ENCODE results near the gene MTCH2. TPM values are rescaled to one million over a fixed set of nuclear protein-coding genes. Genes with fewer than 3 reads are reported as not detected.

The MTCH2 gene
- total RNA-seq, 1 experiment from 2014 or later: 160 TPM

GRCh38 chr11:47589584-47589976, 52.8 kb downstream of the MTCH2 start (continued):
- TF ChIP-seq MYBL2 (CRISPR knock-in tag; IDR thresholded peaks at IDR 0.05): no peak
- TF ChIP-seq, protein P1, sequence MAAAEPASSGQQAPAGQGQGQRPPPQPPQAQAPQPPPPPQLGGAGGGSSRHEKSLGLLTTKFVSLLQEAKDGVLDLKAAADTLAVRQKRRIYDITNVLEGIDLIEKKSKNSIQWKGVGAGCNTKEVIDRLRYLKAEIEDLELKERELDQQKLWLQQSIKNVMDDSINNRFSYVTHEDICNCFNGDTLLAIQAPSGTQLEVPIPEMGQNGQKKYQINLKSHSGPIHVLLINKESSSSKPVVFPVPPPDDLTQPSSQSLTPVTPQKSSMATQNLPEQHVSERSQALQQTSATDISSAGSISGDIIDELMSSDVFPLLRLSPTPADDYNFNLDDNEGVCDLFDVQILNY (CRISPR knock-in tag; IDR thresholded peaks at IDR 0.05): no peak
- TF ChIP-seq KAT7 (CRISPR knock-in tag; IDR thresholded peaks at IDR 0.05; ENCODE audit: borderline replicate concordance): no peak
- no peak for TF ChIP-seq ZNF423 (CRISPR knock-in tag; IDR thresholded peaks at IDR 0.05)
- no peak for TF ChIP-seq NFYB (CRISPR knock-in tag; conservative IDR thresholded peaks at IDR 0.05; ENCODE audit: low read depth)
- TF ChIP-seq GRHL2 (CRISPR knock-in tag; IDR thresholded peaks at IDR 0.05; ENCODE audit: insufficient replicate concordance, severe bottlenecking): no peak
- TF ChIP-seq NR3C1 (CRISPR knock-in tag; conservative IDR thresholded peaks at IDR 0.05; ENCODE audit: low read depth): no peak

DNA sequence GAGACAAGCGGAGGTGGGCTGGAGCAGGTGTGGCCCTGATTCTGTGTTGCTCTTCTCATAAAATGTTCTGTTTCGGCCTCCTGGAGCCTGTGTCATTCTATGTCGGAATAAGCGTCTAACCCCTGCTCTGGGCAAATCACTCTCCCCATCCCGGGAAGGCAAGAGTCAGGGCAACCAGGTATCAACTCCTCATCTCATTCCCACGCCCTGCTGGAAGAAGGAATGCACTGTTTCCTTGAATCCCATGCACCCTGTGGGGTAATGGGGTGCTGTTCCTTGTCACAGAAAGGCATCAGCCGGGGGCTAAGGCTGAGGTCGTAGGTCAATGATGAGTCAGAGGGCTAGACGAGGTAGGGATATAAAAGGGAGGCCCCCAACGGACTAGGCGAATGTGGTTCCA, 53.2 kb downstream of the MTCH2 start:
- DNase-seq (ENCODE audit: low spot score): no peak
- CTCF ChIA-PET: no interaction called here
- no peak for ATAC-seq
- Mint-ChIP-seq H3K9me3 (no peaks in the 10 kb centered on the region), H3K27ac (no peak overlapping the region), H3K27me3 (ENCODE audit: low read depth) (peaks cover 47% of the 10 kb centered on the region), H3K36me3 (peaks cover 11% of the 10 kb centered on the region), H3K4me3 (no peak overlapping the region), H3K4me1 (peaks cover 20% of the 10 kb centered on the region)
- POLR2A ChIA-PET: no interaction called here
- no peak for TF ChIP-seq ATF3 (CRISPR knock-in tag; conservative IDR thresholded peaks at IDR 0.05)
- no peak for TF ChIP-seq FOXP1 (CRISPR knock-in tag; IDR thresholded peaks at IDR 0.05; ENCODE audit: borderline replicate concordance)
- no peak for TF ChIP-seq PRRX2 (CRISPR knock-in tag; IDR thresholded peaks at IDR 0.05)
- TF ChIP-seq USF1 (CRISPR knock-in tag; IDR thresholded peaks at IDR 0.05): no peak
- TF ChIP-seq ZMAT4 (CRISPR knock-in tag; IDR thresholded peaks at IDR 0.05): no peak
- TF ChIP-seq MAX (CRISPR knock-in tag; IDR thresholded peaks at IDR 0.05): no peak

GRCh38 chr11:47587723-47588326, 54.5 kb downstream of the MTCH2 start:
- no peak for TF ChIP-seq SMAD4 (CRISPR knock-in tag; IDR thresholded peaks at IDR 0.05)
- no peak for TF ChIP-seq MYBL2 (CRISPR knock-in tag; IDR thresholded peaks at IDR 0.05)
- TF ChIP-seq, protein P2, sequence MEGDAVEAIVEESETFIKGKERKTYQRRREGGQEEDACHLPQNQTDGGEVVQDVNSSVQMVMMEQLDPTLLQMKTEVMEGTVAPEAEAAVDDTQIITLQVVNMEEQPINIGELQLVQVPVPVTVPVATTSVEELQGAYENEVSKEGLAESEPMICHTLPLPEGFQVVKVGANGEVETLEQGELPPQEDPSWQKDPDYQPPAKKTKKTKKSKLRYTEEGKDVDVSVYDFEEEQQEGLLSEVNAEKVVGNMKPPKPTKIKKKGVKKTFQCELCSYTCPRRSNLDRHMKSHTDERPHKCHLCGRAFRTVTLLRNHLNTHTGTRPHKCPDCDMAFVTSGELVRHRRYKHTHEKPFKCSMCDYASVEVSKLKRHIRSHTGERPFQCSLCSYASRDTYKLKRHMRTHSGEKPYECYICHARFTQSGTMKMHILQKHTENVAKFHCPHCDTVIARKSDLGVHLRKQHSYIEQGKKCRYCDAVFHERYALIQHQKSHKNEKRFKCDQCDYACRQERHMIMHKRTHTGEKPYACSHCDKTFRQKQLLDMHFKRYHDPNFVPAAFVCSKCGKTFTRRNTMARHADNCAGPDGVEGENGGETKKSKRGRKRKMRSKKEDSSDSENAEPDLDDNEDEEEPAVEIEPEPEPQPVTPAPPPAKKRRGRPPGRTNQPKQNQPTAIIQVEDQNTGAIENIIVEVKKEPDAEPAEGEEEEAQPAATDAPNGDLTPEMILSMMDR (IDR thresholded peaks at IDR 0.05): no peak
- TF ChIP-seq FOXK1 (CRISPR knock-in tag; IDR thresholded peaks at IDR 0.05): no peak
- TF ChIP-seq, protein P3, sequence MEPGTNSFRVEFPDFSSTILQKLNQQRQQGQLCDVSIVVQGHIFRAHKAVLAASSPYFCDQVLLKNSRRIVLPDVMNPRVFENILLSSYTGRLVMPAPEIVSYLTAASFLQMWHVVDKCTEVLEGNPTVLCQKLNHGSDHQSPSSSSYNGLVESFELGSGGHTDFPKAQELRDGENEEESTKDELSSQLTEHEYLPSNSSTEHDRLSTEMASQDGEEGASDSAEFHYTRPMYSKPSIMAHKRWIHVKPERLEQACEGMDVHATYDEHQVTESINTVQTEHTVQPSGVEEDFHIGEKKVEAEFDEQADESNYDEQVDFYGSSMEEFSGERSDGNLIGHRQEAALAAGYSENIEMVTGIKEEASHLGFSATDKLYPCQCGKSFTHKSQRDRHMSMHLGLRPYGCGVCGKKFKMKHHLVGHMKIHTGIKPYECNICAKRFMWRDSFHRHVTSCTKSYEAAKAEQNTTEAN (CRISPR knock-in tag; IDR thresholded peaks at IDR 0.05): no peak
- TF ChIP-seq, protein P4, sequence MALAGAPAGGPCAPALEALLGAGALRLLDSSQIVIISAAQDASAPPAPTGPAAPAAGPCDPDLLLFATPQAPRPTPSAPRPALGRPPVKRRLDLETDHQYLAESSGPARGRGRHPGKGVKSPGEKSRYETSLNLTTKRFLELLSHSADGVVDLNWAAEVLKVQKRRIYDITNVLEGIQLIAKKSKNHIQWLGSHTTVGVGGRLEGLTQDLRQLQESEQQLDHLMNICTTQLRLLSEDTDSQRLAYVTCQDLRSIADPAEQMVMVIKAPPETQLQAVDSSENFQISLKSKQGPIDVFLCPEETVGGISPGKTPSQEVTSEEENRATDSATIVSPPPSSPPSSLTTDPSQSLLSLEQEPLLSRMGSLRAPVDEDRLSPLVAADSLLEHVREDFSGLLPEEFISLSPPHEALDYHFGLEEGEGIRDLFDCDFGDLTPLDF (CRISPR knock-in tag; IDR thresholded peaks at IDR 0.05): no peak
- ChIA-PET CTCF (interaction anchor here (0.5 to 1.0 kb wide), 2 partner anchors 35 to 45 kb away, joined by 4 to 6 read pairs; no protein-coding TSS in a partner anchor), POLR2A (no interaction called here)
- Mint-ChIP-seq H3K4me1 (peaks cover 14% of the 10 kb centered on the region), H3K27ac (no peak overlapping the region), H3K27me3 (ENCODE audit: low read depth) (peaks cover 36% of the 10 kb centered on the region), H3K9me3 (no peaks in the 10 kb centered on the region), H3K36me3 (peaks cover 22% of the 10 kb centered on the region), H3K4me3 (no peak overlapping the region)
- ATAC-seq (no peak), DNase-seq (ENCODE audit: low spot score) (no peak)

Data from WTC11 (cell line).